GM23338 (cell line): Measurements from ENCODE around the gene ADAM10.

ENCODE experiments used
- CREB1 ChIP-seq: fragments of 250-450 bp; sonication (Bioruptor Pico); IDR thresholded peaks from 2 replicates; pipeline ENCODE4 v1.5.0; 2020; ENCODE audit warnings: low read depth, mild to moderate bottlenecking, moderate library complexity
- CTCF ChIP-seq, 2 experiments: fragments of 200-600 bp in 1 of 2; sonication (generic) in 1 of 2; conservative IDR thresholded peaks; 2 replicates each; pipeline versions ENCODE4 v1.5.1 to v1.6.1; 2016 to 2017; ENCODE audit warnings: antibody characterized with exemption in 2 of 2, low read depth in 2 of 2, mild to moderate bottlenecking in 2 of 2, moderate library complexity in 1 of 2
- ETS1 ChIP-seq: IDR thresholded peaks from 2 replicates; pipeline ENCODE4 v1.6.1; 2016; ENCODE audit warnings: antibody characterized with exemption
- EZH2 ChIP-seq: fragments of 200-600 bp; sonication (generic); IDR thresholded peaks from one replicate; pipeline ENCODE4 v1.8.0; 2017; ENCODE audit warnings: antibody characterized with exemption, mild to moderate bottlenecking, low read depth; ENCODE audit not compliant: unreplicated experiment
- EZH2phosphoT487 ChIP-seq: fragments of 200-600 bp; sonication (generic); IDR thresholded peaks from one replicate; pipeline ENCODE4 v1.8.1; 2018; ENCODE audit warnings: antibody characterized with exemption; ENCODE audit not compliant: unreplicated experiment
- JUNB ChIP-seq: IDR thresholded peaks from one replicate; pipeline ENCODE4 v1.6.1; 2016; ENCODE audit warnings: antibody characterized with exemption; ENCODE audit not compliant: unreplicated experiment
- POLR2AphosphoS5 ChIP-seq: IDR thresholded peaks from 2 replicates; pipeline ENCODE4 v1.6.1; 2016; ENCODE audit warnings: antibody characterized with exemption, low read depth
- STAT1 ChIP-seq: IDR thresholded peaks from one replicate; pipeline ENCODE4 v1.6.1; 2016; ENCODE audit warnings: antibody characterized with exemption; ENCODE audit not compliant: unreplicated experiment
- ZNF114 ChIP-seq: fragments of 250-450 bp; sonication (Bioruptor Pico); IDR thresholded peaks from 2 replicates; pipeline ENCODE4 v1.5.0; 2020; ENCODE audit warnings: mild to moderate bottlenecking, moderate library complexity
- ZNF331 ChIP-seq: fragments of 250-450 bp; sonication (Bioruptor Pico); IDR thresholded peaks from 2 replicates; pipeline ENCODE4 v1.5.0; 2020; ENCODE audit warnings: low read depth, mild to moderate bottlenecking, moderate library complexity
- TF ChIP-seq, protein P1 (sequence below): IDR thresholded peaks from one replicate; pipeline ENCODE4 v1.6.1; 2018; ENCODE audit warnings: antibody characterized with exemption; ENCODE audit not compliant: unreplicated experiment

- no peak for TF ChIP-seq EZH2phosphoT487
- no peak for TF ChIP-seq CTCF (conservative IDR thresholded peaks at IDR 0.05; ENCODE audit: low read depth in 2 of 2)
- TF ChIP-seq EZH2: no peak
- TF ChIP-seq STAT1: no peak
- TF ChIP-seq POLR2AphosphoS5: no peak
- no peak for TF ChIP-seq JUNB
- TF ChIP-seq, protein P1, sequence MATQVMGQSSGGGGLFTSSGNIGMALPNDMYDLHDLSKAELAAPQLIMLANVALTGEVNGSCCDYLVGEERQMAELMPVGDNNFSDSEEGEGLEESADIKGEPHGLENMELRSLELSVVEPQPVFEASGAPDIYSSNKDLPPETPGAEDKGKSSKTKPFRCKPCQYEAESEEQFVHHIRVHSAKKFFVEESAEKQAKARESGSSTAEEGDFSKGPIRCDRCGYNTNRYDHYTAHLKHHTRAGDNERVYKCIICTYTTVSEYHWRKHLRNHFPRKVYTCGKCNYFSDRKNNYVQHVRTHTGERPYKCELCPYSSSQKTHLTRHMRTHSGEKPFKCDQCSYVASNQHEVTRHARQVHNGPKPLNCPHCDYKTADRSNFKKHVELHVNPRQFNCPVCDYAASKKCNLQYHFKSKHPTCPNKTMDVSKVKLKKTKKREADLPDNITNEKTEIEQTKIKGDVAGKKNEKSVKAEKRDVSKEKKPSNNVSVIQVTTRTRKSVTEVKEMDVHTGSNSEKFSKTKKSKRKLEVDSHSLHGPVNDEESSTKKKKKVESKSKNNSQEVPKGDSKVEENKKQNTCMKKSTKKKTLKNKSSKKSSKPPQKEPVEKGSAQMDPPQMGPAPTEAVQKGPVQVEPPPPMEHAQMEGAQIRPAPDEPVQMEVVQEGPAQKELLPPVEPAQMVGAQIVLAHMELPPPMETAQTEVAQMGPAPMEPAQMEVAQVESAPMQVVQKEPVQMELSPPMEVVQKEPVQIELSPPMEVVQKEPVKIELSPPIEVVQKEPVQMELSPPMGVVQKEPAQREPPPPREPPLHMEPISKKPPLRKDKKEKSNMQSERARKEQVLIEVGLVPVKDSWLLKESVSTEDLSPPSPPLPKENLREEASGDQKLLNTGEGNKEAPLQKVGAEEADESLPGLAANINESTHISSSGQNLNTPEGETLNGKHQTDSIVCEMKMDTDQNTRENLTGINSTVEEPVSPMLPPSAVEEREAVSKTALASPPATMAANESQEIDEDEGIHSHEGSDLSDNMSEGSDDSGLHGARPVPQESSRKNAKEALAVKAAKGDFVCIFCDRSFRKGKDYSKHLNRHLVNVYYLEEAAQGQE: no peak
- TF ChIP-seq ZNF331 (CRISPR knock-in tag): no peak
- no peak for TF ChIP-seq ZNF114 (CRISPR knock-in tag)
- no peak for TF ChIP-seq CREB1 (CRISPR knock-in tag)
- no peak for TF ChIP-seq ETS1
Measured at GRCh38 chr15:58629625-58630024, 119.9 kb downstream of the ADAM10 start.
